Epithelial cell of proximal tubule (primary cell): Measurements from ENCODE around the gene EIF4G1. TPM values are rescaled to one million over a fixed set of nuclear protein-coding genes. Genes with fewer than 3 reads are reported as not detected.

Experiments used
- DNase-seq: peaks from one replicate; pipeline ENCODE4 v3.0.0-alpha.2; 2011; ENCODE audit warnings: low read depth
- H3K4me3 ChIP-seq: 2 replicates; pipeline ENCODE4 v1.5.1; 2011; ENCODE audit warnings: low read depth, mild to moderate bottlenecking, low read length
- CTCF ChIP-seq: conservative IDR thresholded peaks from 2 replicates; pipeline ENCODE4 v1.5.1; 2012; ENCODE audit warnings: low read depth, mild to moderate bottlenecking, low read length
- total RNA-seq: library from RNA; depleted of rRNA; stranded (reverse); fragments of >200 nt; gene quantifications from 2 replicates; pipeline ENCODE4 v1.2.3, GENCODE V29; 2015

Gene EIF4G1
- total RNA-seq, 1 donor from 2014 or later, result 313 TPM

GRCh38 chr3:184283681-184284080 lies 30.7 kb upstream of the EIF4G1 start:
- DNase-seq, result no peak
- H3K4me3 ChIP-seq, result no peak overlapping the region
- no peak for TF ChIP-seq CTCF

GRCh38 chr3:184284696-184285095 lies 29.7 kb upstream of the EIF4G1 start:
- TF ChIP-seq CTCF, result peak; percentile 70
- peak; percentile 6 for DNase-seq
- no peak overlapping the region for H3K4me3 ChIP-seq

- TF ChIP-seq CTCF, result peak; percentile 81
- no peak overlapping the region for H3K4me3 ChIP-seq
- DNase-seq, result no peak
Measured at GRCh38 chr3:184289426-184289938, 24.9 kb upstream of the EIF4G1 start.

GRCh38 chr3:184290331-184290730 lies 24.1 kb upstream of the EIF4G1 start:
- no peak for TF ChIP-seq CTCF
- no peak for DNase-seq
- no peak overlapping the region for H3K4me3 ChIP-seq

GRCh38 chr3:184291044-184291737 lies 23.2 kb upstream of the EIF4G1 start:
- no peak overlapping the region for H3K4me3 ChIP-seq
- DNase-seq, result no peak
- TF ChIP-seq CTCF, result no peak

GRCh38 chr3:184291738-184292445 lies 22.5 kb upstream of the EIF4G1 start:
- no peak for TF ChIP-seq CTCF
- no peak overlapping the region for H3K4me3 ChIP-seq

GRCh38 chr3:184295771-184296170 lies 18.6 kb upstream of the EIF4G1 start:
- DNase-seq, result no peak
- no peak for TF ChIP-seq CTCF
- H3K4me3 ChIP-seq, result no peak overlapping the region

More at GRCh38 chr3:184291738-184292445, 22.5 kb upstream of the EIF4G1 start:
- DNase-seq, result no peak
